Measurements from ENCODE around the gene TRIM69. TPM values are rescaled to one million over a fixed set of nuclear protein-coding genes. Genes with fewer than 3 reads are reported as not detected.

TRIM69 gene
- polyA plus RNA-seq, 4 donors = 19.7 to 27.8 (median 25.1) TPM

DNA sequence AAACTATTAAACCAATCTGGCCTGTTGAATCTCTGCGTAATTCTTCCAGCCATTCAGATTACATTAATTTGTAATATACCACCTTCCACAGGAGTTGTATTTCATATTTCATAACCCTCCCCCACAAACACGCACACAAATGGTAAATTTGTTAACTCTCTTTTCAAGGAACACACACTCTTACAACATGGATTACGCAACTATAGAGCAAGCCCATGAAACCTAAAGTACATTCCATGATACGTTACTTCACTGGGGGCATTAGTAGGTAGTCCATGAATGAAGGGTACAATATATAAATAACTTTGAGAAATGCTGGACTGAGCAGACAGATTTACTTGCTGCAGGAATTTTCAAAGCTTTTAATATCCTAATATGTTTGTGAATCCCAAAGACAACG is 65.0 kb downstream of the TRIM69 start:
- DNase-seq (ENCODE audit: low read depth in 4 of 4, low spot score in 2 of 4) = no peak

DNA sequence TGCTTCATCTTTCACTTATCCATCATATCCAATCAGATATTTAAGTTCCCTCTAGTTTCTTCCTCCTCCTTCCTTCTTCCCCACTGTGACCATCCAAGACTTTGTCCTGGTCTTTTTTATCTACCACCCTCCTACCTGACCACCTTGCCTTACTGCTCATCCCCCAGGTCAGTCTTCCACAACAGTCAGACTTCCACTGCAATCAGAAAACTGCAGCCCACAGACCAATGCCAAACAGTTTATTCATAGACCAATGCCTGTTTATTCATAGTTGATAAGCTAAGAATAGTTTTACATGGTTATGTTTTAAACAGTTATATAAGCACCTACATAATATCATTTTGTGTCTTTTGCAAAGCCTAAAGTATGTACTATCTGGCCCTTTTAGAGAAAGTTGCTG is 65.5 kb downstream of the TRIM69 start:
- no peak for DNase-seq (ENCODE audit: low read depth in 4 of 4, low spot score in 2 of 4)

DNA sequence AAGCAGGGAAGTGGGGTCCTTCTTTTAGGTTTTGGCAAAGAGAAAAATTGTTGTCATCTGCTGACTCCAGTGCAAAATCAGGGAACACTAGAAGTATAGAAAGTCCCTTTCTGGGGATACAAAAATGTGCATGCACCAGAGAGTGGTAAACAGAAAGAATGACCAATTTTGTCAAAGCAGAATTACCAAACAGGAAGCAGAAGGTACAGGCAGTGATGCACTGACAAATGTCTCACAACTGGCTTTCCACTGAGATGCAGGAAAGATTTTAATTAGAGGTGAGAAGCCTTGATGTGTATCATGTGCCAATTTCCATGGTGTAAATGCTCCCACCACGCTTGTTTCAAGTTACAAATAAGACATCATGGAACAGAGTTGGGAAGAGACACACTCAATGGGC is 66.0 kb downstream of the TRIM69 start:
- no peak for DNase-seq (ENCODE audit: low read depth in 4 of 4, low spot score in 2 of 4)

DNA sequence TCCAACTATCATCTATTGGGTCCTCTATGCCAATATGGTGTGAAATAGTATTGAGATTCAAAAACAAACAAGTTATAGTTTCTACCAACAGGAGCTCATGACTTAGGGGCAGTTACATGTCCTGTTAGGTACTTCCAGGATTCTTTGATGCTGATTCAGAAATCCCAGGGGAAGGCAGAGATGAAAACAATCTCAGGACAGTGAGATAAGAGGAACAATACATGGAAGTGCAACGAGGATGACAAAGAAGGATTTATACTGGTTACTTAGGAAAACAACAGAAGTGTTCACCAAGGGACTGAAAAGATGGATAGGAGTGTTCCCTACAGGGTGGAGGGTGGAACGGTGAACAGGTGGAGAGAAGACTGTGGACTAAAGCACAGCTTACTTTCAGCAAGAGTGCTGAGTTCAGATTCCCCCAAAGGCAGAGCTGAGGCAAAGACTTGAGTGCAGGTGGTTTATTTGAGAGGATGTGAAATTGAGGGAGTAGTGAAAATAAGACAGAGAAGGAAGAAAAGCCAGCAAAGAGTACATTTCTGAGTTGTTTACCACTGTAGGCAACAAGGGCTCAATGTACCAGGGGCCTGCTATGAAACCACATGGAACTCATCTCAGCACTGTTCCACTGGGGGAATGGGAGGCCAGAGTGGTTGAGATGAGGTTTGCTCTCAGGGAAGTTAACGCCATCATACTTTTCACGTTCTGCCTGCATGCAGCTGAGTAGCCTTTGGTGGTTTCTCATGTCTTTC is 68.1 kb downstream of the TRIM69 start:
- DNase-seq (ENCODE audit: low read depth in 4 of 4, low spot score in 2 of 4) = no peak

DNA sequence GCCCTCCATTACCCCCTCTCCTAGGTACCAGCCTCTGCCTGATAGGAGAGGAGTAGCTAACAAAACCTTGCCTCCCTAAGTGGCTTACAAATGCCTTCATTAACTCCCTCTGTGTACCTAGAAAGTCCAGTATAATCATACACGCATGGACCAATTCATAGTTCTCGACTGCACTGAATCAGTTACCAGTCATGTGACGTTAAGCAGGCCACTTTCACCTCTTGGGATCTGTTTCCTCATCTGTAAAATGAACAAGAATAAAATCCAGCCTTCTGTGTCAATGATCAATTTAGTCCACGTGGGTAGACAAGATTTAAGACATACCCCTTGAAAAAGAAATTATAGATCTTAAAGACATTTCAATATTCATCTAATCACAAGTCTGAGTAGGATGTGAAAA is 72.2 kb downstream of the TRIM69 start:
- no peak for DNase-seq (ENCODE audit: low read depth in 4 of 4, low spot score in 2 of 4)

DNA sequence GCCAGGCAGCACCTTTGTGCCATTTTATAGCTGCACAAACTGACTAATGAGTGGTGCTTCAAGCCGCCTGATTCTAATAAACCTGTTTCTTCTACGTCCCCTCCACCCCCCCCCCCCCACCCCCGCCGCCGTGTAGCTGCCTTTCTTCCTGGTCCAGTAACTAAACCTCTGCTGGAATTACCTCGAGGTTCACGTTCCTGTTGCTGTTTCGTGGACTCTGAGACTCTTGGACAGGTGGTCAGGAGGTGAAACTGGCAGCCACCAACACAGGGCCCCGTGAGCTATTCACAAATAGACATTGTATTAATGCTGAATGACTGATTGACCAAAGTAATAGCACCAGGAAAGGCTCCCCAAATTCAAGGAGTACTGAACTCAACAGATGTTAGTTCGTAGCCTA is 73.9 kb downstream of the TRIM69 start:
- DNase-seq (ENCODE audit: low read depth in 4 of 4, low spot score in 2 of 4) = no peak

DNA sequence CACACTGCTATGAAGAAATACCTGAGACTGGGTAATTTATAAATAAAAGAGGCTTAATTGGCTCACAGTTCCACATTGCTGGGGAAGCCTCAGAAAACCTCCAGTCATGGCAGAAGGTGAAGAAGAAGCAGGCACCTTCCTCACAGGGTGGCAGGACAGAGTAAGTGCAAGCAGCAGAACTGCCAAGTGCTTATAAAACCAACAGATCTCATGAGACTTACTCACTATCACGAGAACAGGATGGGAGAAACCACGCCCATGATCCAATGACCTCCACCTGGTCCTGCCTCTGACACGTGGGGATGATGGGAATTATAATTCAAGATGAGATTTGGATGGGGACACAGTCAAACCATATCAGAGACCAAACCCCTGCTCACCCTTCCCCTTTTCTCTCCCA is 75.0 kb downstream of the TRIM69 start:
- DNase-seq (ENCODE audit: low read depth in 4 of 4, low spot score in 2 of 4) = no peak

DNA sequence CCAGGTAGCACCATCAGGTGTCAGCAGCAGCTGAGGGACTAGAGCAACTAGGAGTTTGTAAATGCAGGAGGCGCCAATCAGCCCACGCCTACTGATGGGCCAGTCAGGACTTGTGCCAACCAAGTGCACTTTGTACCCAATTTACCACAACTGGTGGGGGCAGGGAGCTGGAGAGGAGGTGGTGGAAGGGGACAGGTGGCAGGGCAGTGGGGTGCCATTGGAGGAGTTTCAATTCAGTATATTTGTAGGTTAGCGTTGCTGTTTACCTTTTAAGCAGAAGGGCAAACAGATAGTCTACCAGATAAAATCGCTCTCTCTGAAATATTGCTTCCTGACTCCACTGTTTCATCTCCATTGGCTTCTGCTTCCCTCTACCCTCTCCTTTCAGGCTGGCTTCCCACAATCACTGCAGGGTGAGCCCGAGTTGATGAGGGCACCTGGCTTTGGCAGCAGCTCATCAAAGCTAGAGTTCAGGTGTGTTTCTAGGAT is 75.7 kb downstream of the TRIM69 start:
- DNase-seq (ENCODE audit: low read depth in 4 of 4, low spot score in 2 of 4) = no peak

DNA sequence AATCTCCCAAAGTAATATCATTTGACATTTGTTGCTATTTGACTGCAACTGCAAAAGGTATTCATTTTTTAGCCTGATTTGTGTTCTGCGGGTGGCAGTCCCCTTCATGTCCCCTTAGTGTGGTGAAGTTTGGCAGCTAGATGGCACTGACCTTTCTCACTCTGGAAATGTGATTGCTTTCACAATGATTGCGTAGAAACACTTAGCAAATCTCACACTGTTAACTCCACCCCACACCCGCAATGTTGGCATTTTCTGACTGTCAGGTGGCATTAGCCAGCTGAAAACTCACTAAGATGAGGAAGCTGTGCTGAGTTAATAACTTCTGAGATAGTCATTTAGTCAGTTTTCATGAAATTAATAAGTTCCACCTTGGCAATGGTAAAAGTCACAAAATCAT is 76.9 kb downstream of the TRIM69 start:
- no peak for DNase-seq (ENCODE audit: low read depth in 4 of 4, low spot score in 2 of 4)

Other genes with a start within 250 kb of the TRIM69 start
- gene EIF3J, start 199.4 kb upstream of the TRIM69 start, polyA plus RNA-seq (ENCODE audit: insufficient read length in 4 of 4) = 100 to 1,000 TPM in 2 of 4 donors, 10 to 100 TPM in 2; 91.9 to 131 (median 108) TPM
- gene SPG11, start 72.9 kb upstream of the TRIM69 start, polyA plus RNA-seq (ENCODE audit: insufficient read length in 4 of 4) = 10 to 100 TPM; 59.7 to 92.8 (median 75.8) TPM
- 1 to 10 TPM in 2 of 4 donors, under 1 TPM in 1, not detected in 1; 0.76 to 1.9 (median 1.2) TPM for gene PATL2, start 25.2 kb upstream of the TRIM69 start, polyA plus RNA-seq (ENCODE audit: insufficient read length in 4 of 4)
- 1,000 to 10,000 TPM in 1 of 4 donors, 100 to 1,000 TPM in 3; 664 to 1,198 (median 839) TPM for gene B2M, start 25.0 kb upstream of the TRIM69 start, polyA plus RNA-seq (ENCODE audit: insufficient read length in 4 of 4)
- not detected for gene TERB2, start 220.2 kb downstream of the TRIM69 start, polyA plus RNA-seq (ENCODE audit: insufficient read length in 4 of 4)